Stimulated activated CD8-positive, alpha-beta memory T cell treated with anti-CD3 and anti-CD28 coated beads, Interleukin-7, amount 100 ng/mL, for 48 hours (primary cell): ENCODE results near the gene C1orf105.
"Not testable (repeated sequence)": the region's sequence is repeated elsewhere in the genome, so short reads cannot be mapped to it uniquely, and the experiment has no call there.

ENCODE experiments used
- DNase-seq, 2 donors: peaks; one replicate each; pipeline ENCODE4 v3.0.0-alpha.2; 2020; ENCODE audit warnings: low read depth in 1 of 2; ENCODE audit errors: extremely low read depth in 1 of 2

The C1orf105 gene, protein sequence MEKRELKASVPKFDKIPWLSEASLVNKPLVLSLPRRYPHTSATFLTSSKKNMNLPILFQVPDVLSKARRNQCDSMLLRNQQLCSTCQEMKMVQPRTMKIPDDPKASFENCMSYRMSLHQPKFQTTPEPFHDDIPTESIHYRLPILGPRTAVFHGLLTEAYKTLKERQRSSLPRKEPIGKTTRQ

DNA sequence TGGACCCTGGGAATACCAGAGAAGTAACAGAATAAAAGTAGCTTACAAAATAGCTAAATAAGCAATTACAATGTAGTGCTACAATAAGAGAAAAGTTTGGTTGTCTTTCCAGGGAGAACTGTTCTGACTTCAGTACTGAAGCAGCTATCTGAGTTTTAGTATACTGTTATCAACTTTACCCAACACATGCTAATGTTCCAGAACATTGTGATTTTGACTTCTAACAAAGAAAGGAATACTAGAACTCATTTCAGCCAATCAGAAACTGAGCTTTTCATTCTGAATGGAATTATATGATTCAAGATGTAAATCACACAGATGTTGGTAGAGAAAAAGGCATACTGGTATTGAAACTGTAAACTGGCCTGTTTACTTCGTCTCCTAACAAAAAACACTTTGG, at the start of gene C1orf105:
C1orf105 (plus strand) TSS at position 301 of the 400 bp plus-strand sequence. CDS start 201 bp downstream, outside the sequence.
- no peak for DNase-seq

DNA sequence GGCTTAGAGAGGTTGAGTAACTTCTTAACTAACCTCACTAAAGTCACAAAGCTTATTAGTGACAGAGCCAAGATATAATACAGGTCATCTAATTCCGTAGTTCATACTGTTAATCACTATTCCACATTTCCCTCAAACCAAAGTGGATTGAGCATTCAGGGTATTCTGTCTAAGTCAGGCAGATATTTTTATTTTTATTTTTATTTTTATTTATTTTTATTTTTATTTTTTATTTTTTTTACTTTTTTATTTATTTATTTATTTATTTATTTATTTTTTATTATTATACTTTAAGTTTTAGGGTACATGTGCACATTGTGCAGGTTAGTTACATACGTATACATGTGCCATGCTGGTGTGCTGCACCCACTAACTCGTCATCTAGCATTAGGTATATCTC, 48.8 kb upstream of the C1orf105 start:
- DNase-seq, result not testable (repeated sequence)

DNA sequence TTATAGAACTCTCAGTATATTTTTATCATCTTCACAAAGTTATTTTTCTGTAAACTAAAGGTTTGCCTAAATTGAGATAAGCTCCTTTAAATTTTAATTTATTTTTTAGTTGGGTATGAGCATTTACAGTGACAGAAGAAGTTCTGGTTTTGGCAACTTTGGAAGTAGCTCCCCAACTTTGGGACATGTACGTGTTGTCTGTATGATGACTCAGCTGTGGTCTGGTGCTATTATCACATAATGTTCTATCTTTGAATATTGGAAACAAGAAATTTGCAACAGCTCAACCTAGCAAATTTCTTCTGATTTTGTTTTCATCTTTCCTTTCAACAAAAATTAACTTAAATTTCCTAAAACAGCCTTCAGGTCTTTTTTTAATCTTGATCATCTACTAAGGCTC, 46.6 kb upstream of the C1orf105 start:
- no peak for DNase-seq

DNA sequence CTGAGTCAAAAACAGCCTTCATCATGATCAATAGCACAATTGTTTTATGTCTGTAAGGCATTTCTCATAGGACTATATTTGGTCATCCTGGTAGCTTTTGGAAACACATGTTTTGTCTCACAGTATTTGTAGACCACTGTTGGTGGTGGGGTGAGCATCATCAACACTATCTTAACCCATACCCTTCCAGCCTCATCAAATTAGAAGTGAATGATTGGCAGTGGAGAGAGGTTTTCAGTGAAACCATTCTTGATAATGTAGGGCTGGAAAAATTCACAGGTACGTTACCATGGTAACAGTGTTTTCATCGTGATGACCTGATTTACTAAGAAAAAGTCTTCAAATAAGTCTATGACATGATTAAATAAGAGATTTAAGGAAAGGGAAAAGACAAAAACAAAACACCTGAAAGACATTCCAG, 45.3 kb upstream of the C1orf105 start:
- DNase-seq, result no peak

DNA sequence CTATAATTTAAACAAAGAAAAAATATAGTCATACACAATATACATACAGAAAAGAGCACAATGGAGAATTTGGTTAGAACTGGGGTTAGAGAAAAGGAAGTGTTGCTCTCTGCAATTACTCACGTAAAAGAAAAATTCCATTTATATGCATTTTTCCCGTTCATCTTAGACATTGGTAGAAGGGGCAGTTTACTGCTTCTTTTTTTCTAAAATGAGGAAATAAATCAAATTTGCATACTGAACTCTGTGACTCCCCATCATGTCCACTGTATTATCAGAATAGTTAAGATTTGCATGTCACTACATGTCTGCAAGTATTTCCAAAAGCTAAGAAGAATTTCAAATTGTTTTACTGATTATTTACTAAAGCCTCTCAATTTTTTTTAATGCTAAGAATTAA, 44.1 kb upstream of the C1orf105 start:
- no peak for DNase-seq

DNA sequence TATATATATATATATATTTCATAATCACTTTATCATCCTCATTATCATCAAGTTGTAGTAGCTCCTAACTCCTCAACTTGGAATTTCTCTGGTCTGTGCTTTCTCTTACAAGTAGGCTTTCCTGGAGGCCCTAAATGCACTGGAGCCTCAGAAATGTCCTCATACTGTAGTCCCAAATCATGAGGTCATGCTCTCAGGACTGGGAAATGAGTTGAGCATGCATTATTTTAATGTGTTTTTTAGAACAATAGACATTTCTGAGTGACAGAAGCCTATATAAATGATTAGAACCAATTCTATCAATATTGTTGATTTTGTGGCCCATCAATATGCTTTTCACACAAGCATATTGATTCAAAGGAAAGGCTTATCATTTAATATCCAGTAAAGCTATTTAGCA, 42.9 kb upstream of the C1orf105 start:
- no peak for DNase-seq

DNA sequence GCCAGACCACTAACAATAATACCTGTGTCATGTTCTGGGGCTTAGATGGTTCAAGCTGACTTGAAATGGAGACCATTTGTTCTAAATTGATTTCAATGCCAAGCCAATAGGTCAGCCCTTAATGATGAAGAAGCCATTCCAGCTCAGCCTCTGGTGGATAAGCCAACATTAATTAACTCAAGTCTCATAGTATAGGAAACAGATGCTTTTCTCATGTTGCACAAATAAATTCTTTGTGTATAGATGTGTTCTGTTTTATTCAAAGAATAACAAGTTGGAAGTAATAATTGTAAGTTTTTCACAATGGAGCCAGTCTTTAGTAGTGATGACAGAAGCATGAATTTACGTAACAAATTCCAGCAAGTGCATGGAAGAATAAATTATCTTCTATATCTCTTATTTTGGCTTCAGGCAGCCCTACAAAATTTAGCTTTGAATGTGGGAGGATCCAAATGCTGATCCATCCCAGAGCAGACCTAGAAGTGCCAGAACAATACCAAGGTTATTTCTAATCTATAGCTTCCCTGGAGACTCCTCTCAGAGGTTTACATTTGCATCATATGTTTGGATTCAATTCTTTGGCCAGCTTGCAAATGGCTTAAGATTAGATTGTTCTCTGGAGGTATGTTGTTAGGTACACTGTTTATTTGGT, 42.2 kb upstream of the C1orf105 start:
- no peak for DNase-seq

DNA sequence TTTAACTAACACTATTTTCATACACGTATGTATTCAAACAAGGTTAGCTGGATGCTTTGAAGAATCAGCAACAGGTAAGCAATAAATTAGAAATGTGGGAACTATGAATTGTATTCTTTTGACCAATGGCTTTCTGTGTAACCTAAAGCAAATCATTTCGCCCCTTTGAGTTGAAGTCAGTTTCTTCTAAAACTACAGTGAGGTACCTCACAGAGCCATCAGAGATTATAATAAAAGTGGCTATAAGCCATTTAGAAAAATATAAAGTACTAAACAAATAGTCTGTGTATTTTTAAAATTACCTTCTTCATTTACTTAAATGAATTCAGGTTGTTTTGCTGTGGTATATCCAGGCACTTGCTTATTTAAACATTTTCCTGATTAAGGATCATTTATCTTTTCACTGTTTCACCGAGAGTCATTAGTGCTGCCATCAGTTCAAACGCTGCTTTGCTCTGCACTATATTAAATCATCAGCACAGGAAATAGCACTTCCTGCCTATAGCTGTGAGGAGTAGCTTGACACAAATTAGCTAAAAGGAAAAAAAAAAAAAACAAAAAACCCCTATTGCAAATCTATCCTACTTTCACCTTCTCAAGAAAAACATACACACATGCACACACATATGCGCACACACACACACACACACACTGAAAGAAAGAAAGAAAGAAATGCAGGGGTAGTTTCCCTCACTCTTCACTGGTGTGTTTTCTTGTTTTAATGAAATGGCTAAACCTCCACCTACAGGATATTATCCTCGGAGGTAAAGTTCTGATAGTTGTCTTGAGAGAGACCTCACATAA, 39.8 kb upstream of the C1orf105 start:
- no peak for DNase-seq

DNA sequence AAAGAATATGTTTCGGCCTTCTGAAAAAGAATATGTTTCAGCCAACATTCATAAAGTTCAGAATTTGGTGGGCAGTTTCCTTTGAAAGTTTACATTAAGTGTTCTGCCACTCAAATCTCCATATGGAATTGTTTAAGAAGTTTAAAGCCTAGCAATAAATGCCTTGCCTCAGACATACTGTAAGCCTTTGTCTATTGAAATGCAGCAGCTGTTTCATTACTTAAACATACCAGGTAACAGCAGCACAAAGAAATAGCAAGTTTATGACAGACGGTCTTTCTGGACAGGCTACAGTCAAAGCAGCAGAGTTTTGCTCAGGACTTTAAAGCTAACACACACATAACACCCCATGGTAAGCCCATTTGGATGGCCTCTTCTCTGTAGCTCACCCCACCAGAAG, 38.5 kb upstream of the C1orf105 start:
- DNase-seq, result no peak

DNA sequence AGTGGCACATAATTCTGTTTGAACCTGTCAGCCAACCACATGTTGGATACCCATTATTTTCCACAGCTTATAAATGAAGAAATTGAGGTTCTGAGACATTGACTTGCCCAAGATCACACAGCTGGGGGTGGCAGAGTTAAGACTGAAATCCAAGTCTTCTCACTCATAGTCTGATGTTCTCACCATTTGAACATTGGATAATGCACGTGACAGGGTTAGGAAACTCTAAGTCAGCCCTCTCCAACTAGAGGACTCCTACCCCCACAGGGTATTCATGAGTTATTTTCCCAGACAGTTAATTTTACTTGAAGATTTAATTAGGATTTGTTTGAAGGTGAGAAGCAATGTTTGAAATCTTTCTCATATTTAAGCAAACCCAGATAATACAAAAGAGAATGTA, 38.1 kb upstream of the C1orf105 start:
- no peak for DNase-seq

DNA sequence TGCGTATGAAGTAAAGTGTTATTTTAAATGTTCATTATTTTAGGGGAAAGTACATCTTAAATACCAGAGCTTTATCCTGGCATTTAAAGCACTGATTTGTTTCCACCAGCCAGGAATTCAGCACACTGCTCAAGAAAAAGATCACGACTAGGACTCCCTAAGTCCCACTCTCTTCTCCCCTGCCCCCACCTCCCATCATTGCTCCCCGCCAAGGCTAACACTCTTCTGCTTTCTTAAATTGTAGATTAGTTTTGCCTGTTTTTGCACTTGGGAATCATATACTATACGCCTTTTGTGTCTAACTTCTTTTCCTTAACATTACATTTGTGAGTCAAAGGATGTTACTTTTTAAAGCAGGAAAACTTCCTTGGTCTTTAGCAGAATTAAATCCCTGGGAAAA, 37.5 kb upstream of the C1orf105 start:
- DNase-seq, result no peak

DNA sequence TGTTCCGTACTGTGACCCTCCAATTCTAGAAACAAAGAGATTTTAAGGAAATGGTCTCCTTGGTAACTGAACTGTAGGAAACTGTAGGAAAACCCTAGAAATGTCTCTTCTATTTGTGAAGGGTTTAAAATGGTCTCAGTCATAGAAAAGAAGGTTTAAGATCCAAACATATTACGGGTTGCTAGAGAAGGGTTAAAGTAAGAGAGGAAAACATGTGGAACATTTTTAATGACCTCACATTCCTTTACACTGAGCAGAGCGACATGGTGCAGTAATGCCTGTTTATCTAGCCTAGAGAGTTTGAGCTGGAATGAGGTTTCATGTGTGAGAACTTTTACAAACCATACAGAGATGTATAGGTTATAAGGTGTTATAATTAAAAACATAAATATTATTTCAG, 36.9 kb upstream of the C1orf105 start:
- DNase-seq, result no peak

DNA sequence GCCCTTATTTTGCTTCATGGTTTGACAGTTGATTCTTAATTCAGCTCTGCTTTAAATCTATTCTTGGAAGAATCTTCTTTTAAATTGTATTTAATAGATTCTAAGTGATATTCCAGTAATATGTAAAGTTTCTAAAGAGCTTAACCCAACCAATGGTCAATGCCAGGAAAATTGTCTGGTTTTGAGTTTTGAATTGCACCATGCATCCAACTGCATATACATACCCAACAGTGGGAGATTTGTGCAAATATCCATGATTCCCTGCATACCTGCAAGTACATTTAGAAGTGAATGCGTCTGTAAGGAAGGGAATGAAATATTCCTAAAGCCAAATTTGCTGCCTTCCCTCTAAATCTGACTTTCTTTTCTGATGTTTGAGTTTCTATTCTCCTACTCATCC, 35.8 kb upstream of the C1orf105 start:
- DNase-seq, result no peak

DNA sequence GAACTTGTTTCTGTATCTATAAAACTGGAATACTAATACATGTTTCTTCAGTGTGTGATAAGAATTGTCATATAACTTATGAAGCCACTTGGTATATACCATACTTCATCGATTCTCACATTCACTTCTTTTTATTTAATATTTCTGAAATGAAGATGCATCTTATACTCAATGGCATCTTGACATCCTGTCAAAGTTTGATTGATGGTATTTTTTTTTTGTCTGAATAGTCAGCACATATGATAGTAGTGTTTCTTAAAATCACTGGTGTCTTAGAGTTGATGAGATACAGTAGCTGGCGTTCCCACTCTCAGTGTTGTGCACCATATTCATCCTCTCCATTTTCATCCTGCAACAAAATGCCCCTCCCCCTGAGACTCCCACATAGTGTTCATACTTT, 34.4 kb upstream of the C1orf105 start:
- no peak for DNase-seq

DNA sequence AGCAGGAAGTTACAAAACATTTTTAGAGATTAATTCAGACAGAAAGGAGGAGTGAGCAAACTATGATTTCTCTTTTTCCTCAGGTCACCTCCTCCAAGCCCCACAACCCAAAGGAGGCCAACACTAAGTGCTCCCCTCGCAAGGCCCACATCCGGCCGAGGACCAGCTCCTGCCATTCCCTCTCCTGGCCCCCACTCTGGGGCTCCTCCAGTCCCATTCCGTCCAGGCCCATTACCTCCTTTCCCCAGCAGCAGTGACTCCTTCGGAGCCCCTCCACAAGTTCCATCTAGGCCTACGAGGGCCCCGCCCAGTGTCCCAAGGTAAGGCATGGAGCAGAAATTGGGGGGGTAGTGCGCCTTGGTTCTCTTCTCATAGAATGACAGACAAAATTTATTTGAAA, 32.0 kb upstream of the C1orf105 start:
- no peak for DNase-seq

DNA sequence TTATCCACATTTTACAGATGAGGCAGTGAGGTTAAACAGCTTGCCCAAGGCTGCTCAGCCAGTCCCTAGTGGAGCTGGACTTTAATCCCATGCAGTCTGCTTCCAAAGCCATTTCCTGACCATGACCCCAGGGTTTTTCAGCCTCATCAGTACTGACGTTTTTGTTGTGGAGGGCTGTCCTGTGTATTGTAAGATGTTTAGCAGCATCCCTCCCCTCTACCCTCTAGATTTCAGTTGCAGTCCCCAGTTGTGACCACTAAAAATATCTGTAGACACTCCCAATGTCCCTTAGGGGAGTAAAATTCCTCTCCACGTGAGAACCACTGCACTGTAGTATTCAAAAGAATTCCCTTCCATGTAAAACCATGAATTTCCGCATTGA, 30.2 kb upstream of the C1orf105 start:
- no peak for DNase-seq

DNA sequence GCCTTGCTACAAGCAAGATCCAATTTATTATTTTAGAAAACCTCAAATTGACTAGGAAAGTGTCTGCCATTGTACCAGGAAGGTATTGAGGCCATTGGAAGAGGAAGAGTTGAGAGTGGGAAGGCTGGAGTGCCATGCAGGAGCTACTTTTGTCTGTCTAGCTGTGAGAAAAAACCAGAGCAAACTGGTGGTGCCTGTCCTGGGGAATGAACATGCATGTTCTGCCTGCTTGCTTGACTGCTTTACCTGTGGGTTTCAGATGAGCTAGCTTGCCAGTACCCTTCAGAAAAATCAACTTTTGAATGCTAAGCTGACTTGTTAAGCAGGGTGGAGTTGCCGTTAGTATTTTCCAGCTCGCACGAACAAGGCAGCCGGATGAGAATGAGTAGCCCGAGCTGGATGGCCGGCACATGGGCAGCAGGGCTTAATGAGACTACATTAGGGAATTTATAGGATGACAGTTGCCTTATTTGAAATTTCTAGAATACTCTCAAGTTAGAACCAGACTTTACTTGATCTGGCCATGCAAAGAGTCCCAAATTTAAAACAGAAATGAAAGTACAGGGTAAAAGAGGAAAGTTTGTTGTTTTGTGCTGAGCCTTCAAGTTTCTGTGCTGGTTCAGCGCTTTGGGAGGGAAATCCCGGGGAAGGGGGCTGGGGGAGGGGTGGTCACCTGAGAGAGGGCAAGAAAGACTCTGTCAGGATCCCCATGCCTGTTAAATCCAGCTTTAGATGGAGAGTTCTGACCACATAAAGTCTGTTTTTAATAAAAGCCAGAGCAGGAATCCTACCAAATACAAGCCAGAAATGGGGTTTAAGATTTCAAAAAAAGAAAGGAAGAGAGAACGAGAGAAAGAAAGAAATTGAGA, 29.6 kb upstream of the C1orf105 start:
- no peak for DNase-seq

DNA sequence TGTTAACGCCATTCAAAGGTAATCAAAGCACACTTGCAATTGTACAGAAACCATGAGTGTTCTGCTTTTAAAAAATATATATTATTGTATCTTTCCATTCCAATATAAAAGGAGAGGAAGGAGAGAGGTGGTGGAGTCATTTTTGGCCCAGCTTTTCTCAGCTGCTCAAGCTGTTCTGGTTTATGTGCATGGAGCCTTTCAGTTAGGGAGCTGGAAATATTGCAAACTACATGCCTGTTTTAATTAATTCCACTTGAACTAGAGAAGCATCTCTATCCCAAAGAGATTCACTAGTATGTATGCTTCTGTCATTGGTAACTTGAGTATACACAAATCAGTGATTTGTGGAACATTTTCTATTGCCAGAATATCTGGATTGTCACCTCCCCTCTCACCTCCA, 28.5 kb upstream of the C1orf105 start:
- no peak for DNase-seq

DNA sequence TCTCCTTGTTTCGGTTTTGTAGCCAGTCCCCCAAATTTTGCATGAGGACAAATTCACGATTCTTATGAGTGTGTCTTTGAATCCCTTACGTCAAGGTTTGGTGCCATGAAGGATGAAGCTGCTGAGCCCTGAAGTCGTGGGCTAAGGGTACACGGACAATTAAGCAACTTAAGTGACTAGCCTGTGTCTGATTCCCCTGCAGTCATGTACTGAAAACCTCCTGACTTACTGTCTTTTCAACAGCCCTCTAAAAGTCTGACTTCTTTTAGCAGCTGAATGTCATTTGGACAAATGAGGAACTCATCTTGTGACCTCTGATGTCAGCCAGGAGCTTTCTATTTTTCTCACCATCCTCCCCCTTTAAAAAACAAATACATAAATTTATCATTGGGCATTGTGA, 27.1 kb upstream of the C1orf105 start:
- no peak for DNase-seq

DNA sequence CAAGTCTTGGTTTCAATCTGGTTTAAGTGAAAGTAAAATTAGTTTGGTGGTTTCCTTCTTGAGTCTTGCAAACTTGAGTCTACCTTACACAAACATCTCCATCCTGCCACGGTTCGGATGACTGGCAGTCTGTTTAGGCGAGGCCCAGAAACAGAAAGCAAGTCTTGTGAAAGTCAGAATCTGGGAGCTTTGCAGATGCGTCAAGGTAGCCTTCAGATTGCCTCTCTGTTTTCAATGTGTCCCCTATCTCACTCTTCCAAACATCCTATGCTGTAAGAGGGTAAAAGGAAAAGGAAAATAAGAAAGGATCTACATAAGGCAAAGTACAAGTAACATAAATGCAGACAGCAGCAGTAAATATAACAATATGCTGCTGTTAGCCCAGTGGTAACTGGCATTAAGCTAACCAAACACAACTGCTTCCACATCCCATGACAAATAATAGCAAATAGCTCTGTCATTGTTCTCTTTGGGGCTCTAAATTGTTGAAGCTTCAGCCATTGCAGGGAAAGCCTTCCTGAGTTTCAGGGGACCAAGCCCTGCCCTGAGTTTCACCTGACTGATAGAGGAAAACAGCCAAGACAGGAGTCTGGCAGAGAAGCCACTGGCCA, 26.2 kb upstream of the C1orf105 start:
- peak; percentile 19 to 40 for DNase-seq

DNA sequence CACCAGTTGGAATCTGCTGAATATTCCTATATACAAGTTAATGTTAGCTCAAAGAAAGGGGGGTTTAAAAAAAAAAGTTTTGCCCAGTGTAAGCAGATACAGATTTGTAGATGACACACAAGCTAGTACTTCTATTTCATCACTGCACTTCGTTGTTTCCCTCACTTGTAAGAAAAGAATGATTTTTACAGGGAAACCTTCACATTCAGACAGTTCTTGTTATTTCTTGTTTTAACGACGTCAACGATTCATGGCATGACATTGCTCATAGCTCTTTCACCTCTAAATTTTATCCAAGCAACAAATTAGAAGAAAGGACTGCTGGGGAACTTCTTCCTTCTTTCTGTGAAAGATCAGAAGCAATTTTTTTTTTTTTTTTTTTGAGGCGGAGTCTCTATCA, 25.7 kb upstream of the C1orf105 start:
- DNase-seq, result no peak
